Upper lobe of left lung (tissue), 6 donors: ENCODE results near the gene APOC1. TPM values are rescaled to one million over a fixed set of nuclear protein-coding genes. Genes with fewer than 3 reads are reported as not detected.
A peak's percentile ranks its signal among the peaks of the same experiment; 100 is the strongest.

Experiments used
- ATAC-seq, 2 donors: fragments of 200-7000 bp; cut with Tn5 transposase; one replicate each; pipeline ENCODE4 v1.9.1; 2022; ENCODE audit warnings: mild to moderate bottlenecking in 2 of 2, moderate library complexity in 2 of 2; ENCODE audit not compliant: low FRiP score in 2 of 2
- DNase-seq, 2 donors: peaks; one replicate each; pipeline ENCODE4 v3.0.0-alpha.2; 2019 to 2020
- H3K27ac ChIP-seq, 4 donors: fragments of 200-600 bp; sonication (generic); one replicate each; pipeline ENCODE4 v1.5.1; 2016 to 2019
- H3K27me3 ChIP-seq, 4 donors: fragments of 200-600 bp; sonication (generic); one replicate each; pipeline ENCODE4 v1.5.1; 2017 to 2019
- H3K36me3 ChIP-seq, 4 donors: fragments of 200-600 bp; sonication (generic); one replicate each; pipeline ENCODE4 v1.5.1; 2016 to 2019
- H3K4me1 ChIP-seq, 4 donors: fragments of 200-600 bp; sonication (generic); one replicate each; pipeline ENCODE4 v1.5.1; 2018 to 2019
- H3K4me3 ChIP-seq, 4 donors: fragments of 200-600 bp; sonication (generic); one replicate each; pipeline ENCODE4 v1.5.1; 2017 to 2019; ENCODE audit warnings: mild to moderate bottlenecking in 2 of 4, moderate library complexity in 1 of 4
- H3K9me3 ChIP-seq, 4 donors: fragments of 200-600 bp; sonication (generic); one replicate each; pipeline ENCODE4 v1.5.1; 2018 to 2019
- EP300 ChIP-seq, 4 donors: sonication (generic); formaldehyde crosslinking; IDR thresholded peaks; one replicate each; pipeline ENCODE4 v1.5.1; 2017; ENCODE audit warnings: antibody characterized with exemption in 4 of 4, control low read depth in 2 of 4
- POLR2A ChIP-seq, 4 donors: fragments of 450-650 bp; IDR thresholded peaks; one replicate each; pipeline ENCODE4 v1.5.1; 2016 to 2017; ENCODE audit warnings: antibody characterized with exemption in 4 of 4, mild to moderate bottlenecking in 2 of 4
- POLR2AphosphoS5 ChIP-seq, 2 donors: sonication (generic); formaldehyde crosslinking; IDR thresholded peaks; one replicate each; pipeline ENCODE4 v1.5.1; 2017; ENCODE audit warnings: antibody characterized with exemption in 2 of 2
- WGBS, 2 donors: methylation state at CpG; one replicate each; pipeline ENCODE4 v1.1.5; 2017 to 2018; 5-methylcytosine and 5-hydroxymethylcytosine counted together
- total RNA-seq, 6 donors: library from RNA; depleted of rRNA in 4 of 6; stranded (reverse); fragments of >200 nt in 4 of 6; gene quantifications; one replicate each; pipeline versions ENCODE4 v1.1.0 to v1.2.1, GENCODE V29; 2016 to 2021
- TF ChIP-seq, protein P1 (sequence below), 6 experiments: fragments of 450-650 bp in 4 of 6; fragments of 200-600 bp in 2 of 6; sonication (generic) in 2 of 6; IDR thresholded peaks; one replicate each; pipeline ENCODE4 v1.5.1; 2016 to 2019; ENCODE audit warnings: antibody characterized with exemption in 6 of 6
- donor health status: DM: no; HTN: no; CAD: no; lungs with moderate emphysema.
- donor health status: DM: no; HTN: yes; CAD: no; lungs with severe emphysema.

APOC1 gene
- total RNA-seq, 6 donors from 2014 or later, result 186 to 754 (median 527) TPM

DNA sequence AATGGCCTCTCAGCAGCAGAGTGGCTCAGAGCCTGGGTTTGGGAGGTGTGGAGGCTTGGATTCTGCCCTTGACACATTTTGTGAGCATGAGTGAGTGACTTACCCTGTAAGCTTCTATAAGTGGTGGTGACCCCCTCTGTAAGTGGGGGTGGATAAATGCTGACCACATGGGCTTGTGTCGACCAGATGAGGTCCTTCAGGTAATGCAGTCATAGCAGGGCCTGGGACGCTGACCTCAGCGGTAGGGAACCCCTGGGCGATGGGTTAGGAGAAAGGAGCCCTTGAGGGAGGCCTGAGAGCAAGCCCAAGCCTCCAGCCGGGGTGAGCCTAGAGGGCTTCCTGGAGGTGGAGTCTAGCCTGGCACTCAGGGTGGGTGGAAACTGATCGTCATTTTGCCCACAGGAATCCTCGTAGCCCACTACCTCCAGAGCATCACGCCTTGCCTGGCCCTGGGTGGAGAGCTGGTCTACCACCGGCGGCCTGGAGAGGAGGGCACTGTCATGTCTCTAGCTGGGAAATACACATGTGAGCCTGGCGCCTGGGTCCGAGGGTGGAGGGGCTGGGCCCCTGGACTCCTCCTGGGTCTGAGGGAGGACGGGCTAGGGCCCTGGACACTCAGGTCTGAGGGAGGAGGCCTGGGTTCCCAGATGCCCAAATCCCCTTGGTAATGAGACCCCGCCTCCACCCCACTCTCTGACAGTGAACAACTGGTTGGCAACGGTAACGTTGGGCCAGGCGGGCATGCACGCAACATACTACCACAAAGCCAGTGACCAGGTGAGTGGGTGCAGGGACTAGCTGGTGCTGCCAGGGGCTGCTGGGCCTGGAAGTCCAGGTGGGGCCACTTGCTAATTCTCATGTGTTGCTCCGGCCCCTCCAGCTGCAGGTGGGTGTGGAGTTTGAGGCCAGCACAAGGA is 13.8 kb upstream of the APOC1 start:
- H3K9me3 ChIP-seq, result no peaks in the 10 kb centered on the region
- WGBS, 2 donors, result 95% methylated on average over 19 of the region's 19 CpGs; no CpG with 5 or more reads in 1 of the 2 donors
- peak in 1 of 2 donors; percentile 63 for DNase-seq

DNA sequence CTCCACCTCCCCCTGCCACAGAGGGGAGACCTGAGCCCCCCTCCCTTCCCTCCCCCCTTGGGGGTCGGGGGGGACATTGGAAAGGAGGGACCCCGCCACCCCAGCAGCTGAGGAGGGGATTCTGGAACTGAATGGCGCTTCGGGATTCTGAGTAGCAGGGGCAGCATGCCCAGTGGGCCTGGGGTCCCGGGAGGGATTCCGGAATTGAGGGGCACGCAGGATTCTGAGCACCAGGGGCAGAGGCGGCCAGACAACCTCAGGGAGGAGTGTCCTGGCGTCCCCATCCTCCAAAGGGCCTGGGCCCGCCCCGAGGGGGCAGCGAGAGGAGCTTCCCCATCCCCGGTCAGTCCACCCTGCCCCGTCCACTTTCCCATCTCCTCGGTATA is 11.2 kb upstream of the APOC1 start:
- H3K27me3 ChIP-seq, result peaks cover 0 to 15% (median 3%) of the 10 kb centered on the region in 4 donors
- ATAC-seq (no peak), DNase-seq (no peak)
- peaks cover 7 to 36% (median 32%) of the 10 kb centered on the region in 4 donors for H3K36me3 ChIP-seq
- 69% methylated on average over 11 to 13 of the region's 15 CpGs for WGBS, 2 donors
- no peaks in the 10 kb centered on the region for H3K9me3 ChIP-seq
- H3K27ac ChIP-seq, result no peak overlapping the region
- TF ChIP-seq, protein P1, sequence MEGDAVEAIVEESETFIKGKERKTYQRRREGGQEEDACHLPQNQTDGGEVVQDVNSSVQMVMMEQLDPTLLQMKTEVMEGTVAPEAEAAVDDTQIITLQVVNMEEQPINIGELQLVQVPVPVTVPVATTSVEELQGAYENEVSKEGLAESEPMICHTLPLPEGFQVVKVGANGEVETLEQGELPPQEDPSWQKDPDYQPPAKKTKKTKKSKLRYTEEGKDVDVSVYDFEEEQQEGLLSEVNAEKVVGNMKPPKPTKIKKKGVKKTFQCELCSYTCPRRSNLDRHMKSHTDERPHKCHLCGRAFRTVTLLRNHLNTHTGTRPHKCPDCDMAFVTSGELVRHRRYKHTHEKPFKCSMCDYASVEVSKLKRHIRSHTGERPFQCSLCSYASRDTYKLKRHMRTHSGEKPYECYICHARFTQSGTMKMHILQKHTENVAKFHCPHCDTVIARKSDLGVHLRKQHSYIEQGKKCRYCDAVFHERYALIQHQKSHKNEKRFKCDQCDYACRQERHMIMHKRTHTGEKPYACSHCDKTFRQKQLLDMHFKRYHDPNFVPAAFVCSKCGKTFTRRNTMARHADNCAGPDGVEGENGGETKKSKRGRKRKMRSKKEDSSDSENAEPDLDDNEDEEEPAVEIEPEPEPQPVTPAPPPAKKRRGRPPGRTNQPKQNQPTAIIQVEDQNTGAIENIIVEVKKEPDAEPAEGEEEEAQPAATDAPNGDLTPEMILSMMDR (IDR thresholded peaks at IDR 0.05), result no peak
- TF ChIP-seq POLR2AphosphoS5 (IDR thresholded peaks at IDR 0.05) (no peak), POLR2A (IDR thresholded peaks at IDR 0.05) (no peak), EP300 (IDR thresholded peaks at IDR 0.05) (no peak)
- H3K4me1 ChIP-seq, result peaks cover 6 to 30% (median 7%) of the 10 kb centered on the region in 4 donors
- H3K4me3 ChIP-seq, result no peak overlapping the region

More for the DNA sequence above, 13.8 kb upstream of the APOC1 start:
- no peak overlapping the region for H3K27ac ChIP-seq
- no peak overlapping the region for H3K4me3 ChIP-seq
- H3K4me1 ChIP-seq, result peaks cover 1 to 17% (median 4%) of the 10 kb centered on the region in 4 donors
- no peak for ATAC-seq
- peaks cover 7 to 61% (median 51%) of the 10 kb centered on the region in 4 donors for H3K36me3 ChIP-seq
- H3K27me3 ChIP-seq, result peaks cover 0 to 11% (median 1%) of the 10 kb centered on the region in 4 donors
- TF ChIP-seq EP300 (IDR thresholded peaks at IDR 0.05) (no peak), POLR2AphosphoS5 (IDR thresholded peaks at IDR 0.05) (no peak), POLR2A (IDR thresholded peaks at IDR 0.05) (no peak)
- TF ChIP-seq, protein P1 (IDR thresholded peaks at IDR 0.05), result no peak

DNA sequence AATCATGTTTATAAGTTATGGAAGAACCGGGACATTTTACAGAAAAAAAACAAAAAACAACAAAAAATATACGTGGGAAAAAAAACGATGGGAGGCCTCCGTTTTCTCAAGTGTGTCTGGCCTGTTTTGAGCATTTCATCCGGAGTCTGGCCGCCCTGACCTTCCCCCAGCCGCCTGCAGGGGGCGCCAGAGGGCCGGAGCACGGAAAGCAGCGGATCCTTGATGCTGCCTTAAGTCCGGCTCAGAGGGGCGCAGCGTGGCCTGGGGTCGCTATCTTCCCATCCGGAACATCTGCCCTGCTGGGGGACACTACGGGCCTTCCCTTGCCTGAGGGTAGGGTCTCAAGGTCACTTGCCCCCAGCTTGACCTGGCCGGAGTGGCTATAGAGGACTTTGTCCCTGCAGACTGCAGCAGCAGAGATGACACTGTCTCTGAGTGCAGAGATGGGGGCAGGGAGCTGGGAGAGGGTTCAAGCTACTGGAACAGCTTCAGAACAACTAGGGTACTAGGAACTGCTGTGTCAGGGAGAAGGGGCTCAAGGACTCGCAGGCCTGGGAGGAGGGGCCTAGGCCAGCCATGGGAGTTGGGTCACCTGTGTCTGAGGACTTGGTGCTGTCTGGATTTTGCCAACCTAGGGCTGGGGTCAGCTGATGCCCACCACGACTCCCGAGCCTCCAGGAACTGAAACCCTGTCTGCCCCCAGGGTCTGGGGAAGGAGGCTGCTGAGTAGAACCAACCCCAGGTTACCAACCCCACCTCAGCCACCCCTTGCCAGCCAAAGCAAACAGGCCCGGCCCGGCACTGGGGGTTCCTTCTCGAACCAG is 10.6 kb upstream of the APOC1 start:
- H3K4me1 ChIP-seq, result peaks cover 6 to 30% (median 7%) of the 10 kb centered on the region in 4 donors
- 12 to 22% methylated on average over 13 to 23 of the region's 24 CpGs for WGBS, 2 donors
- no peak overlapping the region for H3K4me3 ChIP-seq
- no peaks in the 10 kb centered on the region for H3K9me3 ChIP-seq
- H3K36me3 ChIP-seq, result peaks cover 7 to 35% (median 31%) of the 10 kb centered on the region in 4 donors
- no peak for TF ChIP-seq POLR2AphosphoS5 (IDR thresholded peaks at IDR 0.05)
- TF ChIP-seq EP300 (IDR thresholded peaks at IDR 0.05), result no peak
- TF ChIP-seq, protein P1 (IDR thresholded peaks at IDR 0.05), result peak; percentile 93 to 100 (median 94)
- TF ChIP-seq POLR2A (IDR thresholded peaks at IDR 0.05), result peak in 1 of 4 donors; percentile 8
- peaks cover 0 to 15% (median 3%) of the 10 kb centered on the region in 4 donors for H3K27me3 ChIP-seq
- ATAC-seq, result peak; percentile 67 to 82
- H3K27ac ChIP-seq, result peak overlapping the region in 1 of 4 donors; percentile 30
- DNase-seq, result peak; percentile 72 to 97

DNA sequence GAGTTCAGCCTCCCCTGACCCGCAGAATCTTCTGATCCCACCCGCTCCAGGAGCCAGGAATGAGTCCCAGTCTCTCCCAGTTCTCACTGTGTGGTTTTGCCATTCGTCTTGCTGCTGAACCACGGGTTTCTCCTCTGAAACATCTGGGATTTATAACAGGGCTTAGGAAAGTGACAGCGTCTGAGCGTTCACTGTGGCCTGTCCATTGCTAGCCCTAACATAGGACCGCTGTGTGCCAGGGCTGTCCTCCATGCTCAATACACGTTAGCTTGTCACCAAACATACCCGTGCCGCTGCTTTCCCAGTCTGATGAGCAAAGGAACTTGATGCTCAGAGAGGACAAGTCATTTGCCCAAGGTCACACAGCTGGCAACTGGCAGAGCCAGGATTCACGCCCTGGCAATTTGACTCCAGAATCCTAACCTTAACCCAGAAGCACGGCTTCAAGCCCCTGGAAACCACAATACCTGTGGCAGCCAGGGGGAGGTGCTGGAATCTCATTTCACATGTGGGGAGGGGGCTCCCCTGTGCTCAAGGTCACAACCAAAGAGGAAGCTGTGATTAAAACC is 9.9 kb upstream of the APOC1 start:
- Histone ChIP-seq H3K4me3 (no peak overlapping the region), H3K27ac (no peak overlapping the region), H3K27me3 (peaks cover 0 to 15% (median 3%) of the 10 kb centered on the region in 4 donors), H3K4me1 (peaks cover 6 to 30% (median 7%) of the 10 kb centered on the region in 4 donors), H3K9me3 (no peaks in the 10 kb centered on the region), H3K36me3 (peaks cover 7 to 35% (median 31%) of the 10 kb centered on the region in 4 donors)
- TF ChIP-seq, protein P1 (IDR thresholded peaks at IDR 0.05), result no peak
- TF ChIP-seq POLR2AphosphoS5 (IDR thresholded peaks at IDR 0.05), result no peak
- no peak for TF ChIP-seq POLR2A (IDR thresholded peaks at IDR 0.05)
- TF ChIP-seq EP300 (IDR thresholded peaks at IDR 0.05), result no peak
- 76 to 83% methylated on average over 7 to 12 of the region's 12 CpGs for WGBS, 2 donors
- ATAC-seq (no peak), DNase-seq (no peak)
